HL-60 (cell line): ENCODE measurements around the gene KIF26A.

ENCODE experiments used
- CTCF ChIP-seq: IDR thresholded peaks from one replicate; pipeline ENCODE4 v1.5.1; 2011; ENCODE audit warnings: low read length, control low read depth, inconsistent platforms; ENCODE audit not compliant: insufficient read depth
- GABPA ChIP-seq: IDR thresholded peaks from 2 replicates; pipeline ENCODE4 v1.6.1; 2012; ENCODE audit warnings: low read depth
- POLR2AphosphoS5 ChIP-seq: IDR thresholded peaks from 2 replicates; pipeline ENCODE4 v1.6.1; 2012; ENCODE audit warnings: low read depth
- REST ChIP-seq: IDR thresholded peaks from 2 replicates; pipeline ENCODE4 v1.6.1; 2012; ENCODE audit warnings: low read depth; ENCODE audit not compliant: insufficient replicate concordance
- SPI1 ChIP-seq: IDR thresholded peaks from 2 replicates; pipeline ENCODE4 v1.6.1; 2012; ENCODE audit warnings: low read depth, mild to moderate bottlenecking, borderline replicate concordance

- TF ChIP-seq CTCF (no peak), POLR2AphosphoS5 (no peak), REST (no peak), SPI1 (no peak), GABPA (no peak)
Measured at GRCh38 chr14:104145826-104146601, 7.6 kb downstream of the KIF26A start.
